HG03045 (cell line): ENCODE measurements around the gene PCCA.
A peak's percentile ranks its signal among the peaks of the same experiment; 100 is the strongest.

Experiments
- ATAC-seq: cut with Tn5 transposase; IDR thresholded peaks from one replicate; pipeline ENCODE4 v1.9.1; 2021; ENCODE audit warnings: mild to moderate bottlenecking, moderate library complexity; ENCODE audit not compliant: unreplicated experiment

The PCCA gene

GRCh38 chr13:100394005-100394695 is 305.3 kb downstream of the PCCA start:
- peak; percentile 91 for ATAC-seq

GRCh38 chr13:100395698-100396373 is 306.9 kb downstream of the PCCA start:
- ATAC-seq, result no peak

- ATAC-seq, result no peak
Measured at GRCh38 chr13:100396776-100397175, 307.9 kb downstream of the PCCA start.

- ATAC-seq, result no peak
Measured at GRCh38 chr13:100397627-100398026, 308.7 kb downstream of the PCCA start.

GRCh38 chr13:100398360-100398759 is 309.5 kb downstream of the PCCA start:
- ATAC-seq, result no peak

GRCh38 chr13:100399455-100399854 is 310.6 kb downstream of the PCCA start:
- no peak for ATAC-seq

- ATAC-seq, result no peak
Measured at GRCh38 chr13:100403675-100404074, 314.8 kb downstream of the PCCA start.

GRCh38 chr13:100409132-100409531 is 320.2 kb downstream of the PCCA start:
- ATAC-seq, result no peak

GRCh38 chr13:100423375-100423774 is 334.5 kb downstream of the PCCA start:
- no peak for ATAC-seq

- no peak for ATAC-seq
Measured at GRCh38 chr13:100428986-100429385, 340.1 kb downstream of the PCCA start.

GRCh38 chr13:100432611-100433010 is 343.7 kb downstream of the PCCA start:
- ATAC-seq, result no peak

- ATAC-seq, result no peak
Measured at GRCh38 chr13:100433475-100433874, 344.6 kb downstream of the PCCA start.

GRCh38 chr13:100434010-100434763 is 345.3 kb downstream of the PCCA start:
- ATAC-seq, result peak; percentile 91

- no peak for ATAC-seq
Measured at GRCh38 chr13:100436099-100436498, 347.2 kb downstream of the PCCA start.

GRCh38 chr13:100438059-100438788 is 349.3 kb downstream of the PCCA start:
- no peak for ATAC-seq

GRCh38 chr13:100439247-100439970 is 350.5 kb downstream of the PCCA start:
- no peak for ATAC-seq

GRCh38 chr13:100440751-100441425 is 352.0 kb downstream of the PCCA start:
- ATAC-seq, result no peak

- ATAC-seq, result no peak
Measured at GRCh38 chr13:100442095-100442832, 353.4 kb downstream of the PCCA start.

- ATAC-seq, result no peak
Measured at GRCh38 chr13:100443278-100443997, 354.5 kb downstream of the PCCA start.
